NOMO-1 treated with DMSO at 0.1 percent for 48 hours (cell line): ENCODE measurements around the gene CCDC51.
"Not testable (repeated sequence)": the region's sequence is repeated elsewhere in the genome, so short reads cannot be mapped to it uniquely, and the experiment has no call there.

Source experiments
- DNase-seq: peaks from one replicate; lab custom pipeline; 2025; ENCODE audit not compliant: unreplicated experiment; lab: John Stamatoyannopoulos, UW

Gene CCDC51

GRCh38 chr3:48465531-48466378 is 25.8 kb upstream of the CCDC51 start:
- DNase-seq, result peak; percentile 88

GRCh38 chr3:48465237-48465530 is 25.3 kb upstream of the CCDC51 start:
- DNase-seq, result no peak

GRCh38 chr3:48464713-48465221 is 24.8 kb upstream of the CCDC51 start:
- DNase-seq, result no peak

- DNase-seq, result no peak
Observed at GRCh38 chr3:48463703-48464102, 23.8 kb upstream of the CCDC51 start.

- not testable (repeated sequence) for DNase-seq
Observed at GRCh38 chr3:48461767-48462166, 21.8 kb upstream of the CCDC51 start.

- no peak for DNase-seq
Observed at GRCh38 chr3:48460517-48460902, 20.6 kb upstream of the CCDC51 start.

- no peak for DNase-seq
Observed at GRCh38 chr3:48459773-48460516, 20.0 kb upstream of the CCDC51 start.

- no peak for DNase-seq
Observed at GRCh38 chr3:48459331-48459730, 19.4 kb upstream of the CCDC51 start.

- no peak for DNase-seq
Observed at GRCh38 chr3:48456456-48456855, 16.5 kb upstream of the CCDC51 start.

GRCh38 chr3:48451270-48451669 is 11.4 kb upstream of the CCDC51 start:
- DNase-seq, result no peak

- peak; percentile 82 for DNase-seq
Observed at GRCh38 chr3:48446425-48447193, 6.7 kb upstream of the CCDC51 start, which contains the start of gene ATRIP. Gene ATRIP (plus strand): TSS chr3:48446737. CDS start chr3:48446846, 109 bp downstream.

GRCh38 chr3:48446043-48446424 is 6.1 kb upstream of the CCDC51 start:
- no peak for DNase-seq

GRCh38 chr3:48445277-48445882 is 5.5 kb upstream of the CCDC51 start:
- no peak for DNase-seq

- DNase-seq, result no peak
Observed at GRCh38 chr3:48441940-48442339, 2.0 kb upstream of the CCDC51 start.

- no peak for DNase-seq
Observed at GRCh38 chr3:48440590-48440958, 655 bp upstream of the CCDC51 start.

GRCh38 chr3:48437812-48438211 is 2.1 kb downstream of the CCDC51 start:
- DNase-seq, result peak; percentile 50

- DNase-seq, result no peak
Observed at GRCh38 chr3:48436855-48437254, 3.1 kb downstream of the CCDC51 start.

GRCh38 chr3:48436477-48436787 is 3.5 kb downstream of the CCDC51 start:
- DNase-seq, result no peak

GRCh38 chr3:48435774-48436476 is 4.0 kb downstream of the CCDC51 start:
- peak; percentile 76 for DNase-seq

GRCh38 chr3:48435223-48435595 is 4.7 kb downstream of the CCDC51 start:
- DNase-seq, result no peak
